SU-DHL-6 (cell line): Measurements from ENCODE around the gene ATP10A.

Source experiments
- CTCF ChIP-seq: fragments of 200-600 bp; sonication (generic); IDR thresholded peaks from one replicate; pipeline ENCODE4 v1.5.1; 2017; ENCODE audit warnings: antibody characterized with exemption, mild to moderate bottlenecking, low read length, moderate library complexity; ENCODE audit not compliant: insufficient read depth, poor library complexity, severe bottlenecking
- EZH2phosphoT487 ChIP-seq: fragments of 200-600 bp; sonication (generic), shearing (Covaris generic); conservative IDR thresholded peaks from 2 replicates; pipeline ENCODE4 v1.6.1; 2018; ENCODE audit warnings: mild to moderate bottlenecking, antibody characterized with exemption, low read length, moderate library complexity, mixed read lengths

GRCh38 chr15:25863968-25864580, 947 bp upstream of the ATP10A start:
- TF ChIP-seq CTCF (no peak), EZH2phosphoT487 (no peak)
